HFF-Myc (cell line): ENCODE measurements around the gene CACNG3.

ENCODE experiments used
- DNase-seq: peaks from one replicate; pipeline ENCODE4 v3.0.0-alpha.2; 2011; ENCODE audit warnings: low read depth; ENCODE audit errors: extremely low read depth
- H3K4me3 ChIP-seq: replicated peaks from 2 replicates; pipeline ENCODE4 v1.5.1; 2011; ENCODE audit warnings: low read depth, mild to moderate bottlenecking, control low read depth, low read length
- CTCF ChIP-seq: IDR thresholded peaks from 2 replicates; pipeline ENCODE4 v1.5.1; 2012; ENCODE audit warnings: mild to moderate bottlenecking, low read depth, low read length, control low read depth; ENCODE audit errors: missing control alignments

CACNG3 gene

GRCh38 chr16:24344784-24345183 lies 88.6 kb downstream of the CACNG3 start:
- H3K4me3 ChIP-seq: no peak overlapping the region
- no peak for DNase-seq
- no peak for TF ChIP-seq CTCF

GRCh38 chr16:24345704-24346103 lies 89.6 kb downstream of the CACNG3 start:
- no peak for DNase-seq
- TF ChIP-seq CTCF: no peak
- H3K4me3 ChIP-seq: no peak overlapping the region

- TF ChIP-seq CTCF: no peak
- no peak for DNase-seq
These were observed 90.6 kb downstream of the CACNG3 start for GRCh38 chr16:24346734-24347133.

GRCh38 chr16:24347556-24347955 lies 91.4 kb downstream of the CACNG3 start:
- DNase-seq: no peak
- H3K4me3 ChIP-seq: no peak overlapping the region
- TF ChIP-seq CTCF: no peak

More at GRCh38 chr16:24346734-24347133, 90.6 kb downstream of the CACNG3 start:
- H3K4me3 ChIP-seq: no peak overlapping the region

GRCh38 chr16:24348545-24349290 lies 92.6 kb downstream of the CACNG3 start:
- TF ChIP-seq CTCF: no peak
- DNase-seq: no peak
- H3K4me3 ChIP-seq: no peak overlapping the region

- no peak overlapping the region for H3K4me3 ChIP-seq
- DNase-seq: no peak
- no peak for TF ChIP-seq CTCF
These were observed 93.2 kb downstream of the CACNG3 start for GRCh38 chr16:24349320-24349719.

GRCh38 chr16:24352746-24353145 lies 96.6 kb downstream of the CACNG3 start:
- H3K4me3 ChIP-seq: no peak overlapping the region
- TF ChIP-seq CTCF: no peak
- no peak for DNase-seq
